Activated effector memory CD4-positive, alpha-beta T cell treated with anti-CD3 and anti-CD28 coated beads, Interleukin-2, amount 50 U/mL, for 16 hours (primary cell): ENCODE measurements around the gene COL6A1.

Source experiments
- DNase-seq: peaks from one replicate; pipeline ENCODE4 v3.0.0-alpha.2; 2020

The COL6A1 gene

GRCh38 chr21:46006547-46007491, 25.2 kb downstream of the COL6A1 start:
- DNase-seq = peak; percentile 56

- DNase-seq = no peak
Measured at GRCh38 chr21:46007492-46007868, 25.9 kb downstream of the COL6A1 start.

GRCh38 chr21:46008893-46009621, 27.5 kb downstream of the COL6A1 start:
- peak; percentile 54 for DNase-seq

GRCh38 chr21:46009951-46010705, 28.6 kb downstream of the COL6A1 start:
- no peak for DNase-seq

GRCh38 chr21:46011267-46011967, 29.8 kb downstream of the COL6A1 start:
- DNase-seq = no peak

GRCh38 chr21:46012154-46012553, 30.6 kb downstream of the COL6A1 start:
- DNase-seq = no peak

- no peak for DNase-seq
Measured at GRCh38 chr21:46014828-46015227, 33.3 kb downstream of the COL6A1 start.

- DNase-seq = no peak
Measured at GRCh38 chr21:46017148-46017547, 35.6 kb downstream of the COL6A1 start.

- no peak for DNase-seq
Measured at GRCh38 chr21:46017695-46018094, 36.1 kb downstream of the COL6A1 start.

- no peak for DNase-seq
Measured at GRCh38 chr21:46018615-46019014, 37.0 kb downstream of the COL6A1 start.

GRCh38 chr21:46020581-46020980, 39.0 kb downstream of the COL6A1 start:
- no peak for DNase-seq

- DNase-seq = no peak
Measured at GRCh38 chr21:46021398-46021797, 39.8 kb downstream of the COL6A1 start.

- no peak for DNase-seq
Measured at GRCh38 chr21:46021978-46022544, 40.5 kb downstream of the COL6A1 start.

GRCh38 chr21:46022551-46023525, 41.3 kb downstream of the COL6A1 start:
- no peak for DNase-seq

- no peak for DNase-seq
Measured at GRCh38 chr21:46023555-46023954, 42.0 kb downstream of the COL6A1 start.

GRCh38 chr21:46024141-46024540, 42.6 kb downstream of the COL6A1 start:
- DNase-seq = no peak

GRCh38 chr21:46025113-46025770, 43.7 kb downstream of the COL6A1 start:
- DNase-seq = no peak

- DNase-seq = no peak
Measured at GRCh38 chr21:46027851-46028493, 46.4 kb downstream of the COL6A1 start.

- DNase-seq = no peak
Measured at GRCh38 chr21:46028573-46029091, 47.1 kb downstream of the COL6A1 start.
